Spinal cord (tissue), 10 donors: ENCODE data around the gene RSPH10B2. TPM values are rescaled to one million over a fixed set of nuclear protein-coding genes. Genes with fewer than 3 reads are reported as not detected.
"Not testable (repeated sequence)": the region's sequence is repeated elsewhere in the genome, so short reads cannot be mapped to it uniquely, and the experiment has no call there.

Experiments used
- DNase-seq, 6 donors: peaks; one replicate each; pipeline versions ENCODE4 v3.0.0 to v3.0.0-alpha.2; 2013 to 2015; ENCODE audit warnings: low spot score in 6 of 6, low read depth in 4 of 6
- H3K27ac ChIP-seq: one replicate; pipeline ENCODE4 v1.5.1; 2013; ENCODE audit warnings: low read depth, low read length, control low read depth
- H3K27me3 ChIP-seq: one replicate; pipeline ENCODE4 v1.6.1; 2013; ENCODE audit warnings: low read length; ENCODE audit not compliant: control insufficient read depth, insufficient read depth
- H3K36me3 ChIP-seq: one replicate; pipeline ENCODE4 v1.6.1; 2013; ENCODE audit warnings: low read length; ENCODE audit not compliant: control insufficient read depth, insufficient read depth
- H3K4me1 ChIP-seq: one replicate; pipeline ENCODE4 v1.6.1; 2013; ENCODE audit warnings: low read length; ENCODE audit not compliant: control insufficient read depth, insufficient read depth
- H3K4me3 ChIP-seq: one replicate; pipeline ENCODE4 v1.5.1; 2013; ENCODE audit warnings: low read depth, low read length, control low read depth
- H3K9me3 ChIP-seq: one replicate; pipeline ENCODE4 v1.6.1; 2013; ENCODE audit warnings: low read length; ENCODE audit not compliant: control insufficient read depth, insufficient read depth
- WGBS: methylation state at CpG from one replicate; pipeline ENCODE4 v1.1.5; 2013; ENCODE audit warnings: missing lambda C conversion rate; ENCODE audit not compliant: insufficient coverage; 5-methylcytosine and 5-hydroxymethylcytosine counted together
- polyA plus RNA-seq, 2 donors: library from polyadenylated mRNA; unstranded; fragments of 120-200 nt; gene quantifications; one replicate each; pipeline ENCODE4 v1.2.1, GENCODE V29; 2013; ENCODE audit not compliant: insufficient read length in 2 of 2
- total RNA-seq, 2 donors: library from RNA; depleted of rRNA in 1 of 2; stranded (reverse); fragments of 120-200 nt in 1 of 2; fragments of >200 nt in 1 of 2; gene quantifications; one replicate each; pipeline versions ENCODE4 v1.2.3 to v1.2.4, GENCODE V29; 2013 to 2014
- donor health status: healthy.

RSPH10B2 gene
- total and polyA plus RNA-seq, 4 donors = 1.4 to 8.6 (median 6.4) TPM

DNA sequence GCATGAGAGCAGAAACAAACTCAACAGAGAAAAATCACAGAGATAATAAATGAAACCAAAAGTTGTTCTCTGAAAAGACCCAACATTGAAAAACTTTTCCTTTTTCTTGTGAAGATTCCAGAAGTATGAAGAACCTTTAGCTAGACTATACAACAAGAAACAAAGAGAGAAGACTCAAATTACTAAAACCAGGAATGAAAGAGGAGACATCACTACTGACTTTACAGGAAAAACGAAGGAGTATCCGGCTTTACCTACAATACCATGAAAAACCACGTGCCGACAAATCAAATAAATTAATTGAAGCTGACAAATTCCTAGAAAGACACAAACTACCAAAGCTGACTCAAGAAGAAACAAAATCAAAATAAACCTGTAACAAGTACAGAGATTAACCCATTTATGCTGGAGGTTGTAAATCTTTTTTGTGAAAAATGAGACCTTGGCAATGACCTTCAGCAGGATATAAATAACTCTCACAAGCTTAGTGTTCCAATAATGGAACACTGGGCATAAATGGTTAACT, 53.6 kb downstream of the RSPH10B2 start:
- not testable (repeated sequence) for DNase-seq, H3K36me3 ChIP-seq, H3K4me1 ChIP-seq, H3K4me3 ChIP-seq, H3K27ac ChIP-seq, H3K27me3 ChIP-seq, H3K9me3 ChIP-seq
- no CpG with 5 or more reads among the region's 4 CpGs for WGBS

DNA sequence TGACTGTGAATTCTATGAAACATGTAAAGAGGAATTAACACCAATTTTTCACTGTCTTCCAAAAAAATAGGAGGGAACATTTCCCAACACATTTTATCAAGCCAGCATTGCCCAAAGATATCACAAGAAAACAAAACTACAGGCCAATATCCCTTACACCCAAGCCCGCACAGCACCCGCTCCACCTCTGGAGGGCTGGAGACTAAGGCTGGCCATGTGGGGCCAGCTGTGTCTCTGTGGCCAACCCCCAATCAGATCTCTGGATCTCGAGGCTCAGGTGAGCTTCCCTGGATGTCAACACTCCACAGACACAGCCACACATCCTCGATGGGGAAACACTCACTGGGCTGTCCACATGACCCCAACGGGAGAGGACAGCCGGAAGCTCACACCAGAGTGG, 54.1 kb downstream of the RSPH10B2 start:
- WGBS = no CpG with 5 or more reads among the region's 6 CpGs
- not testable (repeated sequence) for H3K36me3 ChIP-seq, H3K9me3 ChIP-seq, H3K4me3 ChIP-seq, H3K27ac ChIP-seq, DNase-seq, H3K4me1 ChIP-seq, H3K27me3 ChIP-seq

DNA sequence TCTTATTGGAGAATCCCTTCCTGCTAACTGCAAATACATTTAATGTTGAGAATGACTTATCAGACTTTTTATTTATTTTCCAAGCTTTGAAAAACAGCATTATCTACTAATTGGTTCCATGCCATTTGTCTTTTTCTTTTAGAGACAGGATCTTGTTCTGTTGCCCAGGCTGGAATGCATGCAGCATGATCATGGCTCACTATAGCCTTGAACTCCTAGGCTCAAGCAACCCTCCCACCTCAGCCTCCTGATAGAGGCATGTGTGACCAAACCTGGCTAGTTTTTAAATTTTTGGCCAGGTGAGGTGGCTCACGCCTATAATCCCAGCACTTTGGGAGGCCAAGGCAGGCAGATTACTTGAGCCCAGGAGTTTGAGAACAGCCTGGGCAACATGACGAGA, 59.1 kb downstream of the RSPH10B2 start:
- DNase-seq, H3K4me3 ChIP-seq, H3K9me3 ChIP-seq, H3K4me1 ChIP-seq, H3K27me3 ChIP-seq, H3K27ac ChIP-seq: not testable (repeated sequence)
- peaks cover 12% of the 10 kb centered on the region for H3K36me3 ChIP-seq
- WGBS = 95% methylated on average over 2 of the region's 2 CpGs

DNA sequence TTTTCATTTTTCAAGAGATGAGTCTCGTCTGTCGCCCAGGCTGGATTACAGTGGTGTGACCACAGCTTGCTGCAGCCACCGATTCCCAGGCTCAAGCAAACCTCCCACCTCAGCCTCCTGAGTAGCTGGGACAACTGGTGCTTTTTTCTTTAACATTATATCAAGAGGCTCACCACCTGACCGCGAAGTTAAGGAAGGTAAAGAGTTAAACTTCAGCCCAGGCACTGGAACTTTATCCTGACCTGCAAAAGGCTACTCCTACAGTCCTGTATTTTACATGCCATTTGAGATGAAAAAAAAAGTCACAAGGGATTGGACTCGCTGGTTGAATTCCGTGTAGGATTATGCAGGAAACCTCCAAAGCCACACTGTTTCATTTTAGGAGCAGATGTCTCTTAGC, 61.6 kb downstream of the RSPH10B2 start:
- H3K4me1 ChIP-seq, H3K27me3 ChIP-seq, H3K4me3 ChIP-seq, H3K9me3 ChIP-seq, H3K27ac ChIP-seq, DNase-seq: not testable (repeated sequence)
- WGBS = no CpG with 5 or more reads among the region's 7 CpGs
- peaks cover 16% of the 10 kb centered on the region for H3K36me3 ChIP-seq

DNA sequence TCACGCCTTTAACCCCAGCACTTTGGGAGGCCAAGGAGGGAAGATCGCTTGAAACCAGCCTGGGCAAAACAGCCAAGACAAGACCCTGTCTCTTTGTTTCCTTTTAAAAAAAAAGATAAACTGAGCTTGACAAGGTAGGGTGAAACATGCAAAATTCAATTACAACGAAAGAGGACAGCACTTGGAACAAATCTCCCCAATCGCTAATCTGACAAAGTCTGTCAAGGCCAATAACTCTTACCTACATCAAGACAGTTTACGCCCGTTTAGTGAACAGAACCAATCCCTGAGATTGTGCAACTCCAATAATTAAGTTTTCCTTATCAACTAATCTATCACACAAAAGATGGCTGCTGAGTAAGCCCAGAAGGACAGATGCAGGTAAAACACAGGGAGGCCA, 67.7 kb downstream of the RSPH10B2 start:
- not testable (repeated sequence) for H3K27me3 ChIP-seq, H3K4me3 ChIP-seq, H3K9me3 ChIP-seq, DNase-seq, H3K27ac ChIP-seq, H3K4me1 ChIP-seq
- WGBS = 100% methylated on average over 1 of the region's 6 CpGs
- peaks cover 12% of the 10 kb centered on the region for H3K36me3 ChIP-seq

DNA sequence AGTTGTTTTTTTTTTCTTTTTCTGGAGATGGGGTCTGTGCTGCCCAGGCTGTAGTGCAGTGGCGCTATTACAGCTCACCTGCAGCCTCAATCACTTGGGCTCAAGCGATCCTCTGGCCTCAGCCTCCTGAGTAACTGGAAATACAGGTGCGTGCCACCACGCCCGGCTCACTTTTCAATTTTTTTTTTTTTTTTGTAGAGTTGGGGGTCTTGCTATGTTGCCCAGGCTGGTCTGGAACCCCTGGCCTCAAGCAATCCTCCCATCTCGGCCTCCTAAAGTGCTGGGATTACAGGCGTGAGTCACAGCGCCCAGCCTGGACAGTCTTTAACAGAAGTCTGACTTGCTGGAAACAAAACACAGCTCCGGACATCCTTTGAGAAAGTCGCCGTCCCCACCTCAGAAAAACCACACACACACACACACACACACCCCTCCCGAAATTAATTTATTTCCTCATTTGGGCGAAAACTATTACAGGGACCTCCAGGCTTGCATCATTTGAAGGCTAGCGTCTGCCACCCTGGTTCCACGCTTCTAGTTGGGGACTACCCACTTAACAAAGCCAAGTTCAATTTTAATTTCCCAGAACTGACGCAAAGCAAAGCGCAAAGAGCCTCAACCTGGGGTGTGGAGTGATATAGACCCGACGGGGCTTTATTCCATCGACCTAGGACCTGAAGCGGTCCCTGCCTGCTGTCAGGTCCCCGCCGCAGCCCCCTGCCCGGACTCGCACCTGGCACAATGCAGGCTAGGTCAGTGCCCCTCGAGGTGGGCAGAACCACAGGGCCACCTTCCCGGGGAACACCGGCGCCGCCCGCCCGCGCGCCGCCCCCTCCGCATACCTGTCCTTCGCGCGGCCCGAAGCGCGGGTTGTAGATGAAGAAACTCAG, 71.6 kb downstream of the RSPH10B2 start:
- WGBS = no CpG with 5 or more reads among the region's 42 CpGs
- H3K4me3 ChIP-seq = peak overlapping the region; percentile 21
- H3K4me1 ChIP-seq, H3K27me3 ChIP-seq, H3K27ac ChIP-seq, DNase-seq, H3K9me3 ChIP-seq, H3K36me3 ChIP-seq: not testable (repeated sequence)

DNA sequence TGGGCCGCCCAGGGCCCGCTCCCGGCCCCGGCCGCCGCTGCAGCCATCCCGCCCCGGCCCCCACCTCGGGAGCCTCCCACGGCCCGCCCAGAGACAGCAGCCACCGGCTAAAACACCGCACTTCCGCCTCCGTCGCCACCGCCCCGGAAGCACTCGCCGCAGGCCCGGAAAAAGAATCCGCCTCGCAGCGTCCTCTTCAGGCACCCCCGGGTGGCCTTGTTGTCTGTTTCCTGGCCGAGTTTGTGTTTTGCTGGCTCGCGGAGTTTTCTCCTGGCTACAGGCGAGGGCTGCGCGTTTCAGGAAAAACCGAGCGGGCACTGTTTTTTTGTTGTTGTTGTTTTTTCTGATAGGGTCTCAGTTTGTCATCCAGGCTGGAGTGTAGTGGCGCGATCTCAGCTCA, 72.2 kb downstream of the RSPH10B2 start, which contains the start of gene CCZ1B:
CCZ1B (minus strand) TSS at position 125 of the 400 bp plus-strand sequence; CDS start at position 47, 78 bp downstream.
- H3K9me3 ChIP-seq, H3K4me1 ChIP-seq, H3K27me3 ChIP-seq, H3K36me3 ChIP-seq: not testable (repeated sequence)
- Histone ChIP-seq H3K27ac (peak within 1 kb of the TSS; percentile 47), H3K4me3 (peak within 1 kb of the TSS; percentile 60)
- 0% methylated on average over 11 of the region's 35 CpGs for WGBS
- DNase-seq = peak; percentile 12 to 91 (median 42)

DNA sequence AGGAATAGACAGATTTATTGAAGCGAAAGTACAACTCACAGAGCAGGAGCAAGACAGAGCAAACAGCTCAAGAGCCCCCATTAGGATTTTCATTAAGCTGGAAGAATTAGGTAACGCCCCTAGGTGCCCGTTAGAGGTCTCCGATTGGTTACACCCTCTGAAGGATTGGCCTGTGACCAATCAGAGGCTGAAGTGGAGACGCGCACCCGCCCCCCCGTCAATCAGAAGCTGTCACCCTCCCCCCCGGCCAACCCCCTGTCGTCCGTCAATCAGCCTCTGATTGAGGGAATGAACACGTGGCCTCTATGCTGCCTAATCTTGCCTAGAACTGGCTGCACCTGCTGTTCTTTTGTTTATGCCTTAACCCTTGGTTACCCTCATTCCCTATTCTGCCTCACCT, 73.3 kb downstream of the RSPH10B2 start:
- not testable (repeated sequence) for H3K27me3 ChIP-seq, H3K9me3 ChIP-seq

DNA sequence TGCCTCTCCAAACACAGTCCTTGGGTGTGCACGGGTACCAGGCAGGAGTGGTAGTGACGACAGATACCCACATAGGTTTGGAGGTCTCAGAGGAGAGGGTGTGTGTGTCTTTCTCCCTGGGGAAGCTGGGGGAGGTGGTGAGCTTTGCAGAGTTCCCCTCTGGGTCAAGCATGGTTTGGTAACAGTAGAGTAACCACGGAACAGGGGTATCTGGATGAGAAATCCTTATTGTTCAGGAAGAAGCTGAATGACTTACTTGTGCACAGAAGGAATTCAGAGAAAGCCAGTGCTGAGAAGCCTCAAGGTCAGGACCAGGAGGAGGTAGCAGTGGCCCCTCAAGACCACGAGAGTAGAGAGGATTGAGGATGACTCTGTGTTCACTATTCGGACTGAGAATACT, 75.7 kb downstream of the RSPH10B2 start:
- not testable (repeated sequence) for H3K27ac ChIP-seq, H3K4me3 ChIP-seq, DNase-seq, H3K4me1 ChIP-seq, H3K9me3 ChIP-seq, H3K36me3 ChIP-seq
- 67% methylated on average over 2 of the region's 5 CpGs for WGBS
- peaks cover 10% of the 10 kb centered on the region for H3K27me3 ChIP-seq

More for the DNA sequence above, 73.3 kb downstream of the RSPH10B2 start:
- WGBS = 67% methylated on average over 1 of the region's 12 CpGs
- not testable (repeated sequence) for H3K27ac ChIP-seq, H3K4me1 ChIP-seq, H3K36me3 ChIP-seq, H3K4me3 ChIP-seq
- peak in 2 of 6 donors; percentile 0 to 1 for DNase-seq

DNA sequence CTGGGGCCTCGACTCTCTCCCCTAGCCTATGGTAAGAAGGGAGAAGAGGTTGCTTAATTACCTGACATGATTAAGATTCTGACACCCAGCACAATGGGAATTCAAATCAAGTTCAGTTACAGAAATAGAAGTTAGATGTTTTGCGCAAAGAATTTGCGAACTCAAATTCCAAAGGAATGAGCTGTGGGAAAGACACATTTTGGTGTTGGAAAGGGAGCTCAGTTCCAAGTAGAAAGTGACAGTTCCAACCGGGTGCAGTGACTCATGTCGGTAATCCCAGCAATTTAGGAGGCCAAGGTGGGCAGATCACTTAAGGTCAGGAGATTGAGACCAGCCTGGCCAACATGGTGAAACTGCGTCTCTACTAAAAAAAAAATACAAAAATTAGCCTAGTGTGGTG, 76.1 kb downstream of the RSPH10B2 start:
- H3K9me3 ChIP-seq, DNase-seq, H3K27ac ChIP-seq, H3K36me3 ChIP-seq, H3K4me3 ChIP-seq, H3K4me1 ChIP-seq: not testable (repeated sequence)
- 83% methylated on average over 4 of the region's 6 CpGs for WGBS
- peaks cover 10% of the 10 kb centered on the region for H3K27me3 ChIP-seq
